ENCODE data around the gene EPO.

DNA sequence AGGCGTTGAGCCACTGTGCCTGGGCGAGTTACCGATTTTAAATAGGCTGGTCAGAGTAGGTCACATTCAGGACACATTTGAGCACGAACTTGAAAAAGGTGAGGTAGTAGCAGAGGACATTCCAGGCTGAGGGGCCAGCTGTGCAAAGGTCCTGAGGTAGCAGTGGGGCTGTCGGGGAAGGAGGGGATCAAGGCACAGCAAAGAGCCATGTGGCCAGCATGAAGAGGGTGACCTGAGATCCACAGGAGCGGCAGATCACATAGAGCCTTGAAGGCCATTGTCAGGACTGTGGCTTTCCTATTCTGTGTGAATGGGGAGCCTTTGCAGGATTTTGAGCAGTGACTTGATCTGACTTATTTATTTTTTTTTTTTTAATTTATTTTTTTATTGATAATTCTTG lies 19.7 kb downstream of the EPO start:
- TF ChIP-seq, protein P1, sequence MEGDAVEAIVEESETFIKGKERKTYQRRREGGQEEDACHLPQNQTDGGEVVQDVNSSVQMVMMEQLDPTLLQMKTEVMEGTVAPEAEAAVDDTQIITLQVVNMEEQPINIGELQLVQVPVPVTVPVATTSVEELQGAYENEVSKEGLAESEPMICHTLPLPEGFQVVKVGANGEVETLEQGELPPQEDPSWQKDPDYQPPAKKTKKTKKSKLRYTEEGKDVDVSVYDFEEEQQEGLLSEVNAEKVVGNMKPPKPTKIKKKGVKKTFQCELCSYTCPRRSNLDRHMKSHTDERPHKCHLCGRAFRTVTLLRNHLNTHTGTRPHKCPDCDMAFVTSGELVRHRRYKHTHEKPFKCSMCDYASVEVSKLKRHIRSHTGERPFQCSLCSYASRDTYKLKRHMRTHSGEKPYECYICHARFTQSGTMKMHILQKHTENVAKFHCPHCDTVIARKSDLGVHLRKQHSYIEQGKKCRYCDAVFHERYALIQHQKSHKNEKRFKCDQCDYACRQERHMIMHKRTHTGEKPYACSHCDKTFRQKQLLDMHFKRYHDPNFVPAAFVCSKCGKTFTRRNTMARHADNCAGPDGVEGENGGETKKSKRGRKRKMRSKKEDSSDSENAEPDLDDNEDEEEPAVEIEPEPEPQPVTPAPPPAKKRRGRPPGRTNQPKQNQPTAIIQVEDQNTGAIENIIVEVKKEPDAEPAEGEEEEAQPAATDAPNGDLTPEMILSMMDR (IDR thresholded peaks at IDR 0.05) = no peak
- no peak for TF ChIP-seq ZFX (IDR thresholded peaks at IDR 0.05; ENCODE audit: borderline replicate concordance)
